Upper lobe of left lung (tissue), 4 donors: ENCODE measurements around the gene SKIC3.

ENCODE experiments used
- CTCF ChIP-seq, 6 experiments: fragments of 450-650 bp in 4 of 6; fragments of 200-600 bp in 2 of 6; sonication (generic) in 2 of 6; IDR thresholded peaks; one replicate each; pipeline ENCODE4 v1.5.1; 2016 to 2019; ENCODE audit warnings: antibody characterized with exemption in 6 of 6
- EP300 ChIP-seq, 4 donors: sonication (generic); formaldehyde crosslinking; IDR thresholded peaks; one replicate each; pipeline ENCODE4 v1.5.1; 2017; ENCODE audit warnings: antibody characterized with exemption in 4 of 4, control low read depth in 2 of 4
- POLR2A ChIP-seq, 4 donors: fragments of 450-650 bp; IDR thresholded peaks; one replicate each; pipeline ENCODE4 v1.5.1; 2016 to 2017; ENCODE audit warnings: antibody characterized with exemption in 4 of 4, mild to moderate bottlenecking in 2 of 4
- POLR2AphosphoS5 ChIP-seq, 2 donors: sonication (generic); formaldehyde crosslinking; IDR thresholded peaks; one replicate each; pipeline ENCODE4 v1.5.1; 2017; ENCODE audit warnings: antibody characterized with exemption in 2 of 2

- TF ChIP-seq POLR2A (IDR thresholded peaks at IDR 0.05) (no peak), POLR2AphosphoS5 (IDR thresholded peaks at IDR 0.05) (no peak), CTCF (IDR thresholded peaks at IDR 0.05) (no peak), EP300 (IDR thresholded peaks at IDR 0.05) (no peak)
Observed at GRCh38 chr5:95519681-95520080, 35.1 kb downstream of the SKIC3 start.
